HepG2 (cell line): ENCODE results near the gene NOX3. TPM values are rescaled to one million over a fixed set of nuclear protein-coding genes. Genes with fewer than 3 reads are reported as not detected.

Experiments
- ERF ChIP-seq: IDR thresholded peaks from 2 replicates; pipeline ENCODE4 v1.6.1; 2018; ENCODE audit warnings: missing biosample characterization, missing genetic modification reagents
- HNRNPH1 ChIP-seq: fragments of 200-400 bp; formaldehyde crosslinking; optimal IDR thresholded peaks from 2 replicates; pipeline ENCODE3; 2017; ENCODE audit warnings: mild to moderate bottlenecking, low read depth, low read length
- HOXA5 ChIP-seq: sonication (generic); formaldehyde crosslinking; IDR thresholded peaks from 2 replicates; pipeline ENCODE4 v1.4.0; 2020; ENCODE audit warnings: missing genetic modification reagents
- LCORL ChIP-seq, 2 experiments: fragments of 450-650 bp in 1 of 2; sonication (generic) in 1 of 2; formaldehyde crosslinking in 1 of 2; IDR thresholded peaks; 2 replicates each; pipeline versions ENCODE4 v1.5.0 to v1.6.1; 2017 to 2020; ENCODE audit warnings: antibody characterized with exemption in 1 of 2, missing genetic modification reagents in 1 of 2
- NCOA1 ChIP-seq: sonication (generic); formaldehyde crosslinking; IDR thresholded peaks from 2 replicates; pipeline ENCODE4 v1.9.0; 2021; ENCODE audit warnings: missing genetic modification reagents
- RFX3 ChIP-seq: IDR thresholded peaks from 2 replicates; pipeline ENCODE4 v1.6.1; 2016; ENCODE audit warnings: missing biosample characterization, missing genetic modification reagents
- XRCC5 ChIP-seq: fragments of 200-400 bp; formaldehyde crosslinking; optimal IDR thresholded peaks from 2 replicates; pipeline ENCODE3; 2017; ENCODE audit warnings: mild to moderate bottlenecking, low read length
- ZMYM4 ChIP-seq: sonication (generic); formaldehyde crosslinking; IDR thresholded peaks from 2 replicates; pipeline ENCODE4 v1.8.1; 2023; ENCODE audit warnings: mild to moderate bottlenecking, missing genetic modification reagents
- ZNF383 ChIP-seq: sonication (generic); formaldehyde crosslinking; IDR thresholded peaks from 2 replicates; pipeline ENCODE4 v1.4.0; 2020; ENCODE audit warnings: missing genetic modification reagents, mild to moderate bottlenecking, borderline replicate concordance
- ZNF556 ChIP-seq: sonication (generic); formaldehyde crosslinking; IDR thresholded peaks from 2 replicates; pipeline ENCODE4 v1.4.0; 2020; ENCODE audit warnings: mild to moderate bottlenecking, missing genetic modification reagents, borderline replicate concordance
- polyA plus RNA-seq, 8 experiments: library from polyadenylated mRNA; depleted of rRNA in 3 of 8; stranded (reverse) in 7 of 8; unstranded in 1 of 8; fragments of >200 nt; fragmentation: Illumina TruSeq in 4 of 8; extraction: Trizol in 4 of 8; gene quantifications; 2 replicates each; pipeline versions ENCODE4 v1.2.1 to v1.2.3, GENCODE V29; 2011 to 2016; ENCODE audit warnings: low read depth in 4 of 8, missing spikeins in 1 of 8, mixed read lengths in 1 of 8; ENCODE audit not compliant: insufficient read depth in 1 of 8
- total RNA-seq, 5 experiments: library from RNA; depleted of rRNA; stranded (reverse); fragments of >200 nt; fragmentation: Illumina TruSeq; extraction: Trizol; gene quantifications; 2 replicates each; pipeline ENCODE4 v1.2.3, GENCODE V29; 2016; ENCODE audit warnings: low read depth in 1 of 5
- TF ChIP-seq, protein P1 (sequence below): sonication (generic); formaldehyde crosslinking; conservative IDR thresholded peaks from 2 replicates; pipeline ENCODE4 v1.4.0; 2020; ENCODE audit warnings: missing genetic modification reagents
- TF ChIP-seq, protein P2 (sequence below): sonication (generic); formaldehyde crosslinking; IDR thresholded peaks from one replicate; pipeline ENCODE4 v1.5.1; 2020; ENCODE audit warnings: mild to moderate bottlenecking, missing genetic modification reagents; ENCODE audit errors: not compliant biosample characterization

NOX3 gene
- total and polyA plus RNA-seq, 2 of the 13 experiments (the other 11 are each of a cell fraction or from before 2014, with no cell fraction given), result 0.09 to 0.18 TPM

DNA sequence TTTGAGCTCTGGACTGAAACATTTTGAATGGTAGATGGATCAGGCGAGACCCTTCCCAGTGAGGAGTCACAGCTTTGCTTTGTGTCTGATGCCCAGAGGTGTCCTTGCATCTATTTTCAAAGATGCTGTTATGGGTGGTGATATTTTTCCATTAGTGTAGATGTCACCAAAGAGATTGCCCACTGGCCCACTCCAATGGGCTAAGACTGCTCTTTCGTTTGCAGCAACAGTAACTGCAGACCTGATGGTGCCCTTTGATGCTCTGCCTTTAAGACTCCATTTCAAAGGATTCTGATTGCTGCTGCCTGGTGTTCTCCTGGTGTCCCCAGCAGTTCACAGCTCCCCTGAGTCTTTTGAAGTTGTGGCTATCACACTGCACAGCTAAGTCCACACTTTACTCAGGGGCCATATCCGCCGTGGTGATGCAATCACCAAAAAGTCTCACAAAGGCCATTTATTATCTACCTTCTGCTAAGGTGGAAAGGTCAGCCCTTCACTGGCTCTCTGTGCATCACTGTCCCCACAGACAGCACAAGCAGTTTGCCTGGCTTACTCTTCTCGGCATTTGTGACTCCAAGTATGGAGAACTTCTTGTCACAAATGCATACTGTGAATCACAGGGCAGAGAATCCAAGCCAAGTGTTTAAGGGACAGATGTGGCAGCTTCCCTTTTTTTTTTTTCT is 56.4 kb downstream of the NOX3 start (continued):
- peak; percentile 91 for TF ChIP-seq XRCC5
- no peak for TF ChIP-seq ZNF383 (CRISPR knock-in tag)
- TF ChIP-seq LCORL (IDR thresholded peaks at IDR 0.05), result peak; percentile 89
- peak; percentile 99 for TF ChIP-seq LCORL (CRISPR knock-in tag; IDR thresholded peaks at IDR 0.05)
- TF ChIP-seq HOXA5 (CRISPR knock-in tag), result peak; percentile 99
- TF ChIP-seq ZNF556 (CRISPR knock-in tag), result peak; percentile 91; the same call in 1 of the 2 replicates
- peak; percentile 62 for TF ChIP-seq RFX3 (CRISPR knock-in tag)
- TF ChIP-seq HNRNPH1, result peak; percentile 66
- TF ChIP-seq, protein P1, sequence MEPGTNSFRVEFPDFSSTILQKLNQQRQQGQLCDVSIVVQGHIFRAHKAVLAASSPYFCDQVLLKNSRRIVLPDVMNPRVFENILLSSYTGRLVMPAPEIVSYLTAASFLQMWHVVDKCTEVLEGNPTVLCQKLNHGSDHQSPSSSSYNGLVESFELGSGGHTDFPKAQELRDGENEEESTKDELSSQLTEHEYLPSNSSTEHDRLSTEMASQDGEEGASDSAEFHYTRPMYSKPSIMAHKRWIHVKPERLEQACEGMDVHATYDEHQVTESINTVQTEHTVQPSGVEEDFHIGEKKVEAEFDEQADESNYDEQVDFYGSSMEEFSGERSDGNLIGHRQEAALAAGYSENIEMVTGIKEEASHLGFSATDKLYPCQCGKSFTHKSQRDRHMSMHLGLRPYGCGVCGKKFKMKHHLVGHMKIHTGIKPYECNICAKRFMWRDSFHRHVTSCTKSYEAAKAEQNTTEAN (CRISPR knock-in tag), result peak; percentile 95
- TF ChIP-seq ZMYM4 (CRISPR knock-in tag), result peak; percentile 99
- TF ChIP-seq ERF (CRISPR knock-in tag), result peak; percentile 99
- TF ChIP-seq NCOA1 (CRISPR knock-in tag), result peak; percentile 100
- TF ChIP-seq, protein P2, sequence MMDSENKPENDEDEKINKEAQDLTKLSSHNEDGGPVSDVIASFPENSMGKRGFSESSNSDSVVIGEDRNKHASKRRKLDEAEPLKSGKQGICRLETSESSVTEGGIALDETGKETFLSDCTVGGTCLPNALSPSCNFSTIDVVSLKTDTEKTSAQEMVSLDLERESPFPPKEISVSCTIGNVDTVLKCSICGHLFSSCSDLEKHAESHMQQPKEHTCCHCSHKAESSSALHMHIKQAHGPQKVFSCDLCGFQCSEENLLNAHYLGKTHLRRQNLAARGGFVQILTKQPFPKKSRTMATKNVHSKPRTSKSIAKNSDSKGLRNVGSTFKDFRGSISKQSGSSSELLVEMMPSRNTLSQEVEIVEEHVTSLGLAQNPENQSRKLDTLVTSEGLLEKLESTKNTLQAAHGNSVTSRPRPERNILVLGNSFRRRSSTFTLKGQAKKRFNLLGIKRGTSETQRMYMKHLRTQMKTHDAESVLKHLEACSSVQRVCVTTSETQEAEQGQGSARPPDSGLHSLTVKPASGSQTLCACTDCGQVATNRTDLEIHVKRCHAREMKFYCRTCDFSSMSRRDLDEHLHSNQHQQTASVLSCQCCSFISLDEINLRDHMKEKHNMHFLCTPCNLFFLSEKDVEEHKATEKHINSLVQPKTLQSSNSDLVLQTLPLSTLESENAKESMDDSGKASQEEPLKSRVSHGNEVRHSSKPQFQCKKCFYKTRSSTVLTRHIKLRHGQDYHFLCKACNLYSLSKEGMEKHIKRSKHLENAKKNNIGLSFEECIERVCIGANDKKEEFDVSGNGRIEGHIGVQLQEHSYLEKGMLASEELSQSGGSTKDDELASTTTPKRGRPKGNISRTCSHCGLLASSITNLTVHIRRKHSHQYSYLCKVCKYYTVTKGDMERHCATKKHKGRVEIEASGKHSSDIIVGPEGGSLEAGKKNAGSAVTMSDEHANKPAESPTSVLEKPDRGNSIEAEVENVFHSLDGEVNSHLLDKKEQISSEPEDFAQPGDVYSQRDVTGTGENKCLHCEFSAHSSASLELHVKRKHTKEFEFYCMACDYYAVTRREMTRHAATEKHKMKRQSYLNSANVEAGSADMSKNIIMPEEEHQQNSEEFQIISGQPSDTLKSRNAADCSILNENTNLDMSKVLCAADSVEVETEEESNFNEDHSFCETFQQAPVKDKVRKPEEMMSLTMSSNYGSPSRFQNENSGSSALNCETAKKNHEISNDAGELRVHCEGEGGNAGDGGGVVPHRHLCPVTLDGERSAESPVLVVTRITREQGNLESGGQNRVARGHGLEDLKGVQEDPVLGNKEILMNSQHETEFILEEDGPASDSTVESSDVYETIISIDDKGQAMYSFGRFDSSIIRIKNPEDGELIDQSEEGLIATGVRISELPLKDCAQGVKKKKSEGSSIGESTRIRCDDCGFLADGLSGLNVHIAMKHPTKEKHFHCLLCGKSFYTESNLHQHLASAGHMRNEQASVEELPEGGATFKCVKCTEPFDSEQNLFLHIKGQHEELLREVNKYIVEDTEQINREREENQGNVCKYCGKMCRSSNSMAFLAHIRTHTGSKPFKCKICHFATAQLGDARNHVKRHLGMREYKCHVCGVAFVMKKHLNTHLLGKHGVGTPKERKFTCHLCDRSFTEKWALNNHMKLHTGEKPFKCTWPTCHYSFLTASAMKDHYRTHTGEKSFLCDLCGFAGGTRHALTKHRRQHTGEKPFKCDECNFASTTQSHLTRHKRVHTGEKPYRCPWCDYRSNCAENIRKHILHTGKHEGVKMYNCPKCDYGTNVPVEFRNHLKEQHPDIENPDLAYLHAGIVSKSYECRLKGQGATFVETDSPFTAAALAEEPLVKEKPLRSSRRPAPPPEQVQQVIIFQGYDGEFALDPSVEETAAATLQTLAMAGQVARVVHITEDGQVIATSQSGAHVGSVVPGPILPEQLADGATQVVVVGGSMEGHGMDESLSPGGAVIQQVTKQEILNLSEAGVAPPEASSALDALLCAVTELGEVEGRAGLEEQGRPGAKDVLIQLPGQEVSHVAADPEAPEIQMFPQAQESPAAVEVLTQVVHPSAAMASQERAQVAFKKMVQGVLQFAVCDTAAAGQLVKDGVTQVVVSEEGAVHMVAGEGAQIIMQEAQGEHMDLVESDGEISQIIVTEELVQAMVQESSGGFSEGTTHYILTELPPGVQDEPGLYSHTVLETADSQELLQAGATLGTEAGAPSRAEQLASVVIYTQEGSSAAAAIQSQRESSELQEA (CRISPR knock-in tag), result no peak
